Neural progenitor cell (in vitro differentiated cells): ENCODE data around the gene PFDN1.

Experiments
- CTCF ChIP-seq: fragments of 200-600 bp; sonication (generic); IDR thresholded peaks from 2 replicates; pipeline ENCODE4 v1.5.1; 2017; ENCODE audit warnings: antibody characterized with exemption, mild to moderate bottlenecking
- EZH2 ChIP-seq: fragments of 200-600 bp; sonication (generic); IDR thresholded peaks from 2 replicates; pipeline ENCODE4 v1.6.1; 2017; ENCODE audit warnings: antibody characterized with exemption, mild to moderate bottlenecking, moderate library complexity

DNA sequence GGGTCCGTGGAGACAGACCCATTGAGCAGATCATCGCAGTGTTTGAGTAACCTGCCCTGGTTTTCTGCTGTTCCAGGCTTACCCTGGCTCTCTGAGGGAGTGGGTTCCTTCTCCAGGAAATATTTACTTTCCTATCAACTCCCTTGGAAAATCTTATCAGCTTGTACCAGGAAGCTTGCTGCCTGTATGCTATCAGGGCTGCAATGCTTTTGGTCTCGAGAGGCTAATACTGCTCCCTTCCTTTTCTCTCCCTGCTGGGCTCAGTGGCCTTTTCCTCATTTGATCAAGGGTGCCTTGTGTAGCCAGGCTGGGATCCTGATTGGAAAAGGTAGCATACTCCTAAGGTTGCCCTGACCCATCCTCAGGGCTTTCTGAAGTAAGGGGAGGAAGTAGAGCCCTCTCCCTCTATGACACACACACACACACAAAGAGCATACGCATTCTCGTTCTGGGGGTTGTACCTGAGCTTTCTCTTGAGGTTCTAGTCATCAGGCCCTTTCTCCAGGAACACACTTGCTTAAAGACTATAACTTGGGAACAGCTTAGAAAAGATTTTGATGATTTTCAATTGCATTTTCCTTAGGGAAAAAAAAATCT lies 86.3 kb downstream of the PFDN1 start:
- no peak for TF ChIP-seq CTCF
- TF ChIP-seq EZH2 = no peak
